ENCODE results near the gene SORL1. TPM values are rescaled to one million over a fixed set of nuclear protein-coding genes. Genes with fewer than 3 reads are reported as not detected.

SORL1 gene
- total and polyA plus RNA-seq, 2 experiments from 2014 or later, result 6.4 to 18.2 TPM

GRCh38 chr11:121596195-121597155 lies 144.4 kb downstream of the SORL1 start:
- Histone ChIP-seq H3K27me3 (no peaks in the 10 kb centered on the region), H3K9me3 (ENCODE audit: low read depth) (no peaks in the 10 kb centered on the region), H3K4me1 (ENCODE audit: low read depth) (no peaks in the 10 kb centered on the region), H3K36me3 (peaks cover 2% of the 10 kb centered on the region), H3K4me3 (no peak overlapping the region), H3K27ac (no peak overlapping the region)
- TF ChIP-seq CTCF (IDR thresholded peaks at IDR 0.05; ENCODE audit: low read depth, low read length), result no peak
- DNase-seq (ENCODE audit: low read depth in 1 of 2, low spot score in 1 of 2), result no peak

DNA sequence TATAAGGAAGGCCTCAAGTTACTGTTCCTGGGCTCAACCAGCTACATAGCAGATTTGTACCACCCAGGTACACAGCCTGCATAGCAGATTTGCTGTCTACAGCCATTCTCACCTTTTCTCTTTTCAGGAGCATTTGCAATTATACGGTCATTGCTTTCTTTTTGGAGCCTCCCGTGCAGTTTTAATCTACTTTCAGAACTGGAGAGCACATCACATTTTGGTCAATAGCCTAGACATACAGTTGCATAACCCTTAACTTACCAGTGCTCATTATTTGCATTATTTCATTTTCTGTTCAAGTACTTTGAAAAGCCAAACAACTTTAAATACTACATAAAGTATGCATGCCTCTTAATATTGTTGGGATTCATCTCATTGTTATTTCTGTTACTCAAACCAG lies 151.2 kb downstream of the SORL1 start:
- H3K27me3 ChIP-seq, result no peaks in the 10 kb centered on the region

GRCh38 chr11:121604152-121604551 lies 152.0 kb downstream of the SORL1 start:
- no peak overlapping the region for H3K4me3 ChIP-seq
- H3K27me3 ChIP-seq, result no peaks in the 10 kb centered on the region
- no peaks in the 10 kb centered on the region for H3K4me1 ChIP-seq (ENCODE audit: low read depth)
- H3K9me3 ChIP-seq (ENCODE audit: low read depth), result no peaks in the 10 kb centered on the region
- peaks cover 4% of the 10 kb centered on the region for H3K36me3 ChIP-seq
- H3K27ac ChIP-seq, result no peak overlapping the region
- DNase-seq (ENCODE audit: low read depth in 1 of 2, low spot score in 1 of 2), result no peak
- TF ChIP-seq CTCF (IDR thresholded peaks at IDR 0.05; ENCODE audit: low read depth, low read length), result no peak

More for the DNA sequence above, 151.2 kb downstream of the SORL1 start:
- no peak for DNase-seq (ENCODE audit: low read depth in 1 of 2, low spot score in 1 of 2)
- no peak overlapping the region for H3K27ac ChIP-seq
- no peak overlapping the region for H3K4me3 ChIP-seq
- no peaks in the 10 kb centered on the region for H3K9me3 ChIP-seq (ENCODE audit: low read depth)
- no peaks in the 10 kb centered on the region for H3K4me1 ChIP-seq (ENCODE audit: low read depth)
- peaks cover 4% of the 10 kb centered on the region for H3K36me3 ChIP-seq
- no peak for TF ChIP-seq CTCF (IDR thresholded peaks at IDR 0.05; ENCODE audit: low read depth, low read length)

- no peak for DNase-seq (ENCODE audit: low read depth in 1 of 2, low spot score in 1 of 2)
- no peaks in the 10 kb centered on the region for H3K4me1 ChIP-seq (ENCODE audit: low read depth)
- H3K36me3 ChIP-seq, result peaks cover 4% of the 10 kb centered on the region
- no peak overlapping the region for H3K4me3 ChIP-seq
- no peak for TF ChIP-seq CTCF (IDR thresholded peaks at IDR 0.05; ENCODE audit: low read depth, low read length)
- no peak overlapping the region for H3K27ac ChIP-seq
- H3K9me3 ChIP-seq (ENCODE audit: low read depth), result no peaks in the 10 kb centered on the region
- no peaks in the 10 kb centered on the region for H3K27me3 ChIP-seq
Measured at GRCh38 chr11:121606354-121606753, 154.2 kb downstream of the SORL1 start.

DNA sequence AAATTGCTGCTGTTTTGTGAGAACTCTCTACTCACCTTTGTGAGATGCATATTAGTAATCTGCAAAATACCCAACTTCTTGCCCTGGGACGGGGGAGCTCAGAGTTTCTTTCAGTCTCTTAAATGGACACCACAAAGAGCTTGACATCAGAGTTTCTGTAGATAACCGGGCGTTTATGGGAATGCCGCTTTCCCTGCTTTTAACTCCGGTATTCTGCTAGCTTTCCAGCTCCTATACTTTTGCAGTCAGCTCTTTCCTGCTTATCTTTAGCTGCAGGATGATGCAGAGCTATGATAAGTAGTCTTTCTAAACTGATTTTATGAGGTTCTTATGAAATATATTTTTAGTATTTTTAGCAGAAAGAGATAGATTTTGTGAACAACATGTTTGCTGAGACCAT lies 155.2 kb downstream of the SORL1 start:
- no peak overlapping the region for H3K27ac ChIP-seq
- no peak for TF ChIP-seq CTCF (IDR thresholded peaks at IDR 0.05; ENCODE audit: low read depth, low read length)
- H3K4me1 ChIP-seq (ENCODE audit: low read depth), result no peaks in the 10 kb centered on the region
- H3K36me3 ChIP-seq, result peaks cover 4% of the 10 kb centered on the region
- DNase-seq (ENCODE audit: low read depth in 1 of 2, low spot score in 1 of 2), result no peak
- H3K4me3 ChIP-seq, result no peak overlapping the region
- H3K9me3 ChIP-seq (ENCODE audit: low read depth), result no peaks in the 10 kb centered on the region
- H3K27me3 ChIP-seq, result no peaks in the 10 kb centered on the region

Measured in cardiac muscle cell (in vitro differentiated cells and primary cell).